ACC112 (cell line): Measurements from ENCODE around the gene TSHR.
"Not testable (repeated sequence)": the region's sequence is repeated elsewhere in the genome, so short reads cannot be mapped to it uniquely, and the experiment has no call there.

Experiments used
- H2AFZ ChIP-seq: fragments of 200-600 bp; sonication (generic); one replicate; pipeline ENCODE4 v1.6.0; 2017; ENCODE audit warnings: antibody characterized with exemption, low read length; ENCODE audit not compliant: unreplicated experiment
- H3K27ac ChIP-seq: fragments of 200-600 bp; sonication (generic); 2 replicates; pipeline ENCODE4 v1.5.1; 2014; ENCODE audit warnings: low read depth, mild to moderate bottlenecking, antibody characterized with exemption, low read length, moderate library complexity
- H3K27me3 ChIP-seq: fragments of 200-600 bp; sonication (generic); 2 replicates; pipeline ENCODE4 v1.6.1; 2014; ENCODE audit warnings: mild to moderate bottlenecking, antibody characterized with exemption, low read length, moderate library complexity, mixed read lengths; ENCODE audit not compliant: insufficient read depth
- H3K36me3 ChIP-seq: fragments of 200-600 bp; sonication (generic); 2 replicates; pipeline ENCODE4 v1.6.1; 2016; ENCODE audit warnings: mild to moderate bottlenecking, antibody characterized with exemption, low read length, moderate library complexity, mixed read lengths; ENCODE audit not compliant: insufficient read depth
- H3K4me1 ChIP-seq: fragments of 200-600 bp; sonication (generic); one replicate; pipeline ENCODE4 v1.6.1; 2016; ENCODE audit warnings: low read length, mixed read lengths; ENCODE audit not compliant: insufficient read depth, unreplicated experiment, control insufficient read depth
- H3K4me3 ChIP-seq: fragments of 200-600 bp; sonication (generic); 2 replicates; pipeline ENCODE4 v1.5.1; 2014; ENCODE audit warnings: mild to moderate bottlenecking, low read depth, low read length
- H3K79me2 ChIP-seq: fragments of 200-600 bp; sonication (generic); one replicate; pipeline ENCODE4 v1.6.0; 2016; ENCODE audit warnings: low read length; ENCODE audit not compliant: control insufficient read depth, unreplicated experiment, insufficient read depth

TSHR gene

GRCh38 chr14:80996049-80996901 lies 40.9 kb downstream of the TSHR start:
- no peaks in the 10 kb centered on the region for H3K4me1 ChIP-seq
- H3K36me3 ChIP-seq = no peaks in the 10 kb centered on the region
- peaks cover 32% of the 10 kb centered on the region for H3K27me3 ChIP-seq
- no peak overlapping the region for H3K27ac ChIP-seq
- H3K79me2 ChIP-seq = no peaks in the 10 kb centered on the region
- H2AFZ ChIP-seq = no peak overlapping the region
- peak overlapping the region; percentile 50 for H3K4me3 ChIP-seq

- H3K4me3 ChIP-seq = no peak overlapping the region
- no peak overlapping the region for H3K27ac ChIP-seq
- H2AFZ ChIP-seq = no peak overlapping the region
- peaks cover 32% of the 10 kb centered on the region for H3K27me3 ChIP-seq
- no peaks in the 10 kb centered on the region for H3K4me1 ChIP-seq
- no peaks in the 10 kb centered on the region for H3K36me3 ChIP-seq
- H3K79me2 ChIP-seq = no peaks in the 10 kb centered on the region
Observed at GRCh38 chr14:81001447-81001846, 46.0 kb downstream of the TSHR start.

- Histone ChIP-seq H3K79me2 (no peaks in the 10 kb centered on the region), H3K4me3 (no peak overlapping the region), H3K27me3 (peaks cover 4% of the 10 kb centered on the region; the same call in 1 of the 2 replicates), H3K4me1 (no peaks in the 10 kb centered on the region), H3K27ac (no peak overlapping the region), H3K36me3 (no peaks in the 10 kb centered on the region), H2AFZ (no peak overlapping the region)
Observed at GRCh38 chr14:81004575-81004974, 49.2 kb downstream of the TSHR start.

GRCh38 chr14:81005540-81006228 lies 50.3 kb downstream of the TSHR start:
- Histone ChIP-seq H2AFZ (no peak overlapping the region), H3K79me2 (no peaks in the 10 kb centered on the region), H3K27me3 (peaks cover 4% of the 10 kb centered on the region; the same call in 1 of the 2 replicates), H3K27ac (no peak overlapping the region), H3K4me1 (no peaks in the 10 kb centered on the region), H3K36me3 (no peaks in the 10 kb centered on the region), H3K4me3 (no peak overlapping the region)

- H3K79me2 ChIP-seq = no peaks in the 10 kb centered on the region
- H3K4me3 ChIP-seq = no peak overlapping the region
- no peak overlapping the region for H2AFZ ChIP-seq
- H3K4me1 ChIP-seq = no peaks in the 10 kb centered on the region
- H3K36me3 ChIP-seq = no peaks in the 10 kb centered on the region
- H3K27ac ChIP-seq = no peak overlapping the region
- H3K27me3 ChIP-seq = peaks cover 4% of the 10 kb centered on the region; the same call in 1 of the 2 replicates
Observed at GRCh38 chr14:81006266-81006665, 50.8 kb downstream of the TSHR start.

GRCh38 chr14:81007131-81007530 lies 51.7 kb downstream of the TSHR start:
- Histone ChIP-seq H3K4me3 (no peak overlapping the region), H3K79me2 (no peaks in the 10 kb centered on the region), H3K4me1 (no peaks in the 10 kb centered on the region), H3K36me3 (no peaks in the 10 kb centered on the region), H2AFZ (no peak overlapping the region), H3K27ac (no peak overlapping the region), H3K27me3 (peaks cover 3% of the 10 kb centered on the region; the same call in 1 of the 2 replicates)

GRCh38 chr14:81009346-81009745 lies 53.9 kb downstream of the TSHR start:
- H2AFZ ChIP-seq = no peak overlapping the region

GRCh38 chr14:81018251-81018650 lies 62.8 kb downstream of the TSHR start:
- H3K4me3 ChIP-seq = peak overlapping the region; percentile 62
- H3K36me3 ChIP-seq = no peaks in the 10 kb centered on the region
- no peak overlapping the region for H3K27ac ChIP-seq
- peak overlapping the region; percentile 71 for H2AFZ ChIP-seq
- H3K79me2 ChIP-seq = no peaks in the 10 kb centered on the region
- H3K4me1 ChIP-seq = peaks cover 4% of the 10 kb centered on the region
- H3K27me3 ChIP-seq = peaks cover 14% of the 10 kb centered on the region; the same call in 1 of the 2 replicates

More at GRCh38 chr14:81009346-81009745, 53.9 kb downstream of the TSHR start:
- Histone ChIP-seq H3K4me3 (no peak overlapping the region), H3K27me3 (no peaks in the 10 kb centered on the region; the same call in 1 of the 2 replicates), H3K4me1 (no peaks in the 10 kb centered on the region), H3K36me3 (no peaks in the 10 kb centered on the region), H3K79me2 (no peaks in the 10 kb centered on the region), H3K27ac (no peak overlapping the region)

- Histone ChIP-seq H2AFZ (peak overlapping the region; percentile 71), H3K27me3 (peaks cover 14% of the 10 kb centered on the region; the same call in 1 of the 2 replicates), H3K27ac (no peak overlapping the region), H3K79me2 (no peaks in the 10 kb centered on the region), H3K4me1 (peaks cover 4% of the 10 kb centered on the region), H3K4me3 (peak overlapping the region; percentile 62; the same call in 1 of the 2 replicates), H3K36me3 (no peaks in the 10 kb centered on the region)
Observed at GRCh38 chr14:81018684-81019083, 63.3 kb downstream of the TSHR start.

- peaks cover 14% of the 10 kb centered on the region; the same call in 1 of the 2 replicates for H3K27me3 ChIP-seq
- H3K27ac ChIP-seq, H3K4me3 ChIP-seq, H2AFZ ChIP-seq, H3K79me2 ChIP-seq, H3K36me3 ChIP-seq, H3K4me1 ChIP-seq: not testable (repeated sequence)
Observed at GRCh38 chr14:81019113-81019512, 63.7 kb downstream of the TSHR start.
